Right cardiac atrium (tissue), 5 donors: ENCODE measurements around the gene FOLR1. TPM values are rescaled to one million over a fixed set of nuclear protein-coding genes. Genes with fewer than 3 reads are reported as not detected.
"Not testable (repeated sequence)": the region's sequence is repeated elsewhere in the genome, so short reads cannot be mapped to it uniquely, and the experiment has no call there.

Source experiments
- ATAC-seq, 2 donors: fragments of 200-7000 bp; cut with Tn5 transposase; one replicate each; pipeline versions ENCODE4 v1.8.0 to v1.9.1; 2020; ENCODE audit warnings: moderate library complexity in 2 of 2, mild to moderate bottlenecking in 1 of 2
- DNase-seq, 3 donors: peaks; one replicate each; pipeline ENCODE4 v3.0.0-alpha.2; 2020
- H3K27ac ChIP-seq: one replicate; pipeline ENCODE4 v1.5.1; 2013; ENCODE audit warnings: mild to moderate bottlenecking, low read length, control low read depth, moderate library complexity
- H3K27me3 ChIP-seq: one replicate; pipeline ENCODE4 v1.6.1; 2013; ENCODE audit not compliant: control insufficient read depth, insufficient read depth
- H3K4me1 ChIP-seq: one replicate; pipeline ENCODE4 v1.6.1; 2013; ENCODE audit warnings: low read length; ENCODE audit not compliant: control insufficient read depth, insufficient read depth
- H3K4me3 ChIP-seq: one replicate; pipeline ENCODE4 v1.5.1; 2013; ENCODE audit warnings: low read length, control low read depth
- H3K9me3 ChIP-seq: one replicate; pipeline ENCODE4 v1.6.1; 2013; ENCODE audit warnings: low read length; ENCODE audit not compliant: control insufficient read depth
- WGBS: extraction: QIAGEN DNeasy Blood & Tissue Kit; methylation state at CpG from one replicate; pipeline ENCODE4 v1.1.7; 2013; 5-methylcytosine and 5-hydroxymethylcytosine counted together
- intact Hi-C, 4 donors: fragments of 100-400 bp; cut with DNase I; formaldehyde crosslinking; loops; one replicate each; pipeline versions ENCODE4 v1.11.0 to v1.14.0; 2022 to 2023
- polyA plus RNA-seq: library from polyadenylated mRNA; stranded (reverse); fragments of 200-250 nt; gene quantifications from one replicate; pipeline ENCODE4 v1.2.3, GENCODE V29; 2013
- total RNA-seq, 4 donors: library from RNA; stranded (reverse); fragmentation: NEBNext Ultra II Directional; extraction: Animal tissue kit (Norgen Biotek cat#: 25700); gene quantifications; one replicate each; pipeline ENCODE4 v1.2.1, GENCODE V29; 2021
- donor health status: healthy with polysubstance abuse.
- donor health status: DM: no; HTN: yes; CAD: no.
- donor health status: DM: no; HTN: no; CAD: no.
- donor health status: DM: no; HTN: yes; CAD: no; lungs with severe emphysema.
- donor health status: DM: yes; HTN: yes; CAD: no.

The FOLR1 gene
- total and polyA plus RNA-seq, 5 donors = 0.18 to 0.32 (median 0.26) TPM; not detected in 2

DNA sequence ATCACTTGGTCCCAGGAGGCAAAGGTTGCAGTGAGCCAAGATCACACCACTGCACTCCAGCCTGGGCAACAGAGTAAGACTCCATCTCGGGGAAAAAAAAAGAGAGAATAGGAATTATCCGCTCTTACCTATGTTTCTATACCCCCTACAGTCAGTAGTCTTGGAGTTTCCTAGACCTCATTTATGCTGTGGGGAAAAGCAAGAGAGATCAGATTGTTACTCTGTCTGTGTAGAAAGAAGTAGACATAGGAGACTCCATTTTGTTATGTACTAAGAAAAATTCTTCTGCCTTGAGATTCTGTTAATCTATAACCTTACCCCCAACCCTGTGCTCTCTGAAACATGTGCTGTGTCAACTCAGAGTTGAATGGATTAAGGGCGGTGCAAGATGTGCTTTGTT lies 27.8 kb upstream of the FOLR1 start:
- intact Hi-C loops, H3K27me3 ChIP-seq, H3K4me3 ChIP-seq, H3K4me1 ChIP-seq, DNase-seq, H3K9me3 ChIP-seq, H3K27ac ChIP-seq, ATAC-seq: not testable (repeated sequence)
- WGBS = 75% methylated on average over 2 of the region's 3 CpGs

DNA sequence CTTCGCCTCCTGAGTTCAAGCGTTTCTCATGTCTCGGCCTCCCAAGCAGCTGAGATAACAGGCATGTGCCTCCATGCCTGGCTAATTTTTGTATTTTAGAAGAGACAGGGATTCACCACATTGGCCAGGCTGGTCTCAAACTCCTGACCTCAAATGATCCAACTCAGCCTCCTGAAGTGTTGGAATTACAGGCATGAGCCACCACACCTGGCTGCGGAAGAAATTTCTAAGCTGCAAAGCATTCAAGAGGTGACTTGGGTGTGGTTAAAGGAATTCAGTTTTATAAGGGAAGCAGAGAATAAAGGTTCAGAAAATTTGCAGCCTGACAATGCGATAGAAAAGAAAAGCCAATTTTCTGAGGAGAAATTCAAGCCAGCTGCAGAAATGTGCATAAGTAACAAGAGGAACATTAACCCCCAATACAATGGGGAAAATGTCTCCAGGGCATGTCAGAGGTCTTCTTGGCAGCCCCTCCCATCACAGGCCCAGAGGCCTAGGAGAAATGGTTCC lies 22.8 kb upstream of the FOLR1 start:
- H3K4me1 ChIP-seq, ATAC-seq, H3K4me3 ChIP-seq, H3K27ac ChIP-seq, intact Hi-C loops, H3K27me3 ChIP-seq, DNase-seq, H3K9me3 ChIP-seq: not testable (repeated sequence)
- 92% methylated on average over 5 of the region's 5 CpGs for WGBS

DNA sequence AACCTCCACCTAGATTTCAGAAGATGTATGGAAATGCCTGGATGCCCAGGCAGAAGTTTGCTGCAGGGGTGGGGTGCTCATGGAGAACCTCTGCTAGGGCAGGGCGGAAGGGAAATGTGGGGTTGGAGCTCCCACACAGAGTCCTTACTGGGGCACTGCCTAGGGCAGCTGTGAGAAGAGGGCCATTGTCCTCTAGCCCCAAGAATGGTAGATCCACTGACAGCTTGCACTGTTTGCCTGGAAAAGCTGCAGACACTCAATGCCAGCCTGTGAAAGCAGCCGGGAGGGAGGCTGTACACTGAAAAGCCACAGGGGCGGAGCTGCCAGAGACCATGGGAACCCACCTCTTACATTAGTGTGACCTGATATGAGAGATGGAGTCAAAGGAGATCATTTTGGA lies 22.2 kb upstream of the FOLR1 start:
- H3K4me1 ChIP-seq, H3K4me3 ChIP-seq, H3K27ac ChIP-seq, DNase-seq, intact Hi-C loops, H3K27me3 ChIP-seq, ATAC-seq, H3K9me3 ChIP-seq: not testable (repeated sequence)
- 81% methylated on average over 3 of the region's 3 CpGs for WGBS

DNA sequence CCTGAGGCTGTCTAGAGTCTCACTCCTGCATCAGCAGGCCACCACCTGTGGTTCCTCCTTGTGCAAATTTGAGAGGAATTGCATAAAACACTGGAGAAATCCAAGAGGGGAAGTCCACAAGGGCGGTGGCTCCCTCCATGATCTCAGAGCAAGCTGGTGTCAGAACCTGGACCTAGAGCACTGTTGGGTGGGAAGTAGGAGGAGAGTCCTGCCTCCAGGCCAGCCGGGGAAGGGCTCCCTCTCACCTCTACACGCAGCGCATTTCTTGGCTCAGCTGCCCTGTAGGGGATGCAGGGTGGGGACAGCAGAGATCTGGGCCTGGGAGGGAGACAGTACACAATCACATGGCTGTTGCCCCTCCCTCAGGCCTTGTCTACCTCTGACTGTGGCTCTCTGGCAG lies 19.9 kb upstream of the FOLR1 start:
- H3K4me1 ChIP-seq, H3K27me3 ChIP-seq, DNase-seq, H3K9me3 ChIP-seq, H3K4me3 ChIP-seq, intact Hi-C loops, H3K27ac ChIP-seq: not testable (repeated sequence)
- 59% methylated on average over 4 of the region's 4 CpGs for WGBS
- peak in 1 of 2 donors; percentile 56 for ATAC-seq

DNA sequence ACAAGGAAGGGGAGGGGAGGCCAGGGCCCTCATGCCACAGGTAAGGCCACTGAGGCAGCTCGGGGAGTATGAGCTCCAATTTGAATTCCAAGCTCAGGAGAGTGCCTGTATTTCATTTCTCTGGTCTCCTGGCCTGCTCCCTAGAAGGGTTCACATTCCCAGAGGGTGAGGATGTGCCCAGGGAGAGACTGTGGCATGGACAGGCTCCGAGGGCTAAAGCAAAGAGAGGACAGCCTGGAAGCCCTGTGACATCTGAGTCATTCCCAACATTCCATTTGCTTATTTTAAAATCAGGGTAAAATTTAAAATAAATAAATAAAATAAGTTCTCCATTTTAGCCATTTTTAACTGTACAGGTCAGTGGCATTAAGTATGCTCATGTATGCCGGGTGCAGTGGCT lies 18.6 kb upstream of the FOLR1 start:
- no peak overlapping the region for H3K27ac ChIP-seq
- intact Hi-C loops = no loop called here
- DNase-seq = no peak
- ATAC-seq = no peak
- H3K4me3 ChIP-seq = no peak overlapping the region
- no peaks in the 10 kb centered on the region for H3K4me1 ChIP-seq
- WGBS = 78% methylated on average over 3 of the region's 3 CpGs
- no peaks in the 10 kb centered on the region for H3K9me3 ChIP-seq
- H3K27me3 ChIP-seq = no peaks in the 10 kb centered on the region

DNA sequence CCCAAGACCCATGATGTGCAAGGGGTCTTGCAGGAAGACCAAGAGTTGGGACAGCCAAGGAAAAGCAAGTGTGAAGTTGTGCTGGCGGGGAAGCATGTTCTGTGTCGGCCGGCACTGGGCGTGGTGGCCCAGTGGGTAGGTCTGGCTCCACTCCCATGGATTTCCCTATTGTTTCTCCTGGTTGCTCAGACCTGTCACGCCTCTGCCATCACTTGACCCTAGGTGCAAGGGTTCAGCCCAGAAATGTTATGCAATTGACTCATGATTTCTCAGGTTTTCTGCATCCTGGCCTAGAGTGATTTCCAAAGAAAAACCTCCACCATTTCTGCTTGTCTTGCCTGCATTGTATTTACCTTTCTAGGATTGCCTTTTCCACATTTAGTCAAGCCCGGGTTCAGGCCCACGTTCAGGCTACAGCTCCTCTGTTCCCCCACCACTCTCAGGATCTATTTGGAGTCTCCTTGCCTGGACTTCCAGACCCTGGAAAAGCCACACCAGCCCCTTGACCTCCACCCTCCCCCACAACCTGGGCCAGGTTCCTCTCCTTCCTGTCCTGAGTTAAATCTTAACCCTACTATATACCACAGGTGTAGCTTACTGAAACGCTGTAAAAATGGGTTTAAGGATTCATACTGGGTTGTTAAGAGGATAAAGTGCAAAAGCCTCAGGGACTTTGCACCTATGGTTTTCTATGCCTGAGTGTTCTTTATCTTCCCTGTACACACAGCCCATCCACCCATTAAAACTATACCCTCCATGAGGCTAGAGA lies 17.5 kb upstream of the FOLR1 start:
- peak in 1 of 2 donors; percentile 35 for ATAC-seq
- DNase-seq = no peak
- WGBS = 75% methylated on average over 8 of the region's 8 CpGs

DNA sequence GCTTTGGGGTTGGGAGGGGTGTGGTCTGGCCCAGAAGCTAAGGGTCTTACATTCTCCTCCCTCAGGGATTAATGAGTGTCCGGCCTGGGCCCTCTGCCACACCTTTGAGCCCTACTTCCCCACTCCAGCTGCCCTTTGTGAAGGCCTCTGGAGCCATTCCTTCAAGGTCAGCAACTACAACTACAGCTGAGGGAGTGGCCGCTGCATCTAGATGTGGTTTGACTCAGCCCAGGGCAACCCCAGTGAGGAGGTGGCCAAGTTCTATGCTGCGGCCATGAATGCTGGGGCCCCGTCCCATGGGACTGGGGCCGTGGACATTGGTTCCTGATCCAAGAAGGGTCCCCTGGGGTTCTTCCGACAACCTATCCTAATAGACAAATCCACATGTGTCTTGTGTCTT lies 14.3 kb upstream of the FOLR1 start:
- Histone ChIP-seq H3K4me3 (no peak overlapping the region), H3K27me3 (no peaks in the 10 kb centered on the region), H3K4me1 (no peaks in the 10 kb centered on the region), H3K27ac (no peak overlapping the region), H3K9me3 (no peaks in the 10 kb centered on the region)
- 83% methylated on average over 6 of the region's 6 CpGs for WGBS
- ATAC-seq (no peak), DNase-seq (no peak)
- intact Hi-C loops = no loop called here

More for the DNA sequence above, 17.5 kb upstream of the FOLR1 start:
- Histone ChIP-seq H3K4me1 (no peaks in the 10 kb centered on the region), H3K9me3 (no peaks in the 10 kb centered on the region), H3K27ac (no peak overlapping the region), H3K27me3 (no peaks in the 10 kb centered on the region), H3K4me3 (no peak overlapping the region)
- intact Hi-C loops = no loop called here

DNA sequence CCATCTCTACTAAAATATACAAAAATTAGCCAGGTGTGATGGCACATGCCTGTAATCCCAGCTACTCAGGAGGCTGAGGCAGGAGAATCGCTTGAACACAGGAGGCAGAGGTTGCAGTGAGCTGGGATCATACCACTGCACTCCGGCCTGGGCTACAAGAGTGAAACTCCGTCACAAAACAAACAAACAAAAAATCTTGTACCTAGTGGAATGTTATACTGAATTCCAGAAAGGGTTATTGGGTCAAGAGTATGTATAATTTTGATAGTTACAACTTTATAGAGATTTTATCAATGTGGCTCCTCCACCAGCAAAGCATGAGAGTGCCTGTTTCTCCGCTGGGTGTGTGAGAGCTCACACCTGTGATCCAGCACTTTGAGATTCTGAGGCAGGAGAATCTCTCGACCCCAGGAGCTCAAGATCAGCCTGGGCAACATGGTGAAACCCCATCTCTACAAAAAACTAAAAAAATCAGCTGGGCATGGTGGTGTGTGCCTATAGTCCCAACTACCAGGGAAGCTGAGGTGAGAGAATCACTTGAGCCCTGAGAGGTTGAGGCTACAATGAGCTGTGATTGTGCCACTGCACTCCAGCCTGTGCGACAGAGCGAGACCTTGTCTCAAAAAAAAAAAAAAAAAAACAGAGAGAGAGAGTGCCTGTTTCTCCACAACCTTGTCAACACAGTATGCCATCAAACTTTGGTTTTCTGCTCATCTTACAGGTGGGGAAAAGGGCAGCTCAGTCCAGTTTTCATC lies 12.7 kb upstream of the FOLR1 start:
- DNase-seq (no peak), ATAC-seq (no peak)
- no peak overlapping the region for H3K27ac ChIP-seq
- no peaks in the 10 kb centered on the region for H3K27me3 ChIP-seq
- H3K9me3 ChIP-seq = no peaks in the 10 kb centered on the region
- H3K4me1 ChIP-seq = peaks cover 2% of the 10 kb centered on the region
- no peak overlapping the region for H3K4me3 ChIP-seq
- intact Hi-C loops = no loop called here
- 80% methylated on average over 7 of the region's 7 CpGs for WGBS

DNA sequence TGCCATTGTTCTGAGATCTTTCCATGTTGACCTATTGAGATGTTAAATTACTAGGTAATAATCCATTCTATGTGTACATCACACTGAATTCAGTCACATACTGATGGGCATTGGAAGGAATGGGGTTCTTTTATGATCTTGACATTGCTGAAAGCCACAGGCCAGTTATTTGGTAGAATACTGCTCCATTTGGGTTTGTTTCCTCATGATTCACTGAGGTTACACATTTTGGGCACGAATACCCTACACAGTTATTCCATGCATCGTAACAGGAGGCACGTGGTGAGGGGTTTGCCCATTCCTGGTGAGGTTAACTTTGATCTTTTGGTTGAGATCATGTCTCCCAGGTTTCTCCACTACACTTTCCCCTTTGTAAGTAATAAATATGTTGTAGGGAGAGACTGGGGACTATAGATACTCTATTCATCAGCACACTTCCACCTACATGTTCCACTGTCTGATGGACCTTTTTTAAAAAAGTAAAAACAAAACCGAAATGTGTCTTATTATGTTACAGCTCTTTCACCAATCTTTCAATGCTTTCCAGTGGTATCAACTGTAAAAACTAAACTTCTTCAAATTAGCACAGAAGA lies 12.0 kb upstream of the FOLR1 start:
- intact Hi-C loops = no loop called here
- Histone ChIP-seq H3K27me3 (no peaks in the 10 kb centered on the region), H3K27ac (no peak overlapping the region), H3K4me1 (peaks cover 2% of the 10 kb centered on the region), H3K9me3 (no peaks in the 10 kb centered on the region), H3K4me3 (no peak overlapping the region)
- ATAC-seq (no peak), DNase-seq (no peak)
- WGBS = 77% methylated on average over 4 of the region's 4 CpGs

DNA sequence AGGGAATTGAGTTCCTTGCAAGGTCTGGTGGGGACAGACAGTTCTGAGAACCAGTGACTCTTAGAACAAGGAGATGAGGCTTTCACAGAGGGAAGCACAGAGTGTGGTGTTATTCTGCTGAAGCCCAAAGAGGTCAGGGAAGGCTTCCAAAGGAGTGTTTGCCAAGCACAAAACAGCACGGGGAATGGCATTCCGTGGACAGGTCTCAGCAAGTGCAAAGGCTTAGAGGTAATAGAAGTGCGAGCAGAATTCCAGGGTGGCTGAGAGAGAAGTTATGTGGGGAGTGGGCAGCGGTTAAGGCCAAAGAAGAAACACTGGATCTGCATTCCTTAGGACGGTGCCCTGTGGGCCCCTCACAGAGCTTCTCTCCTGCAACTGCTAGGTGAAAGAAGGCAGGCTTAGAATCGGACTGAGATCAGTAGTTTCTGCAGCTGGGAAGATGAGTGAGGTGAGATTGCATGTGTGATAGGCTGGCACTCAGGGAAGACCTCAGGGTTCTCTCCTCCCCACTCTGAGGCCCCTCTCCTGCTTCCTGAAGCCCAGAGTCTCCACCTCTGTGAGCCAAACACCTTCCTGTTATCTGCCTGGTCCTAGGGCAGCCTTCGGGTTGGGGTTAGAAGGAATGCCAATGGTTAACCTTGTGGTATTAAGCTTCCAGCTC lies 10.9 kb upstream of the FOLR1 start:
- DNase-seq, H3K4me1 ChIP-seq, intact Hi-C loops, H3K4me3 ChIP-seq, H3K9me3 ChIP-seq, H3K27me3 ChIP-seq, H3K27ac ChIP-seq: not testable (repeated sequence)
- peak; percentile 15 to 37 for ATAC-seq
- WGBS = 50% methylated on average over 7 of the region's 7 CpGs
